Fibroblast of pulmonary artery (primary cell): ENCODE data around the gene KIAA0408.

ENCODE experiments used
- DNase-seq: peaks from one replicate; pipeline ENCODE4 v3.0.0-alpha.2; 2010; ENCODE audit warnings: low read depth
- H3K4me3 ChIP-seq: replicated peaks from 2 replicates; pipeline ENCODE4 v1.5.1; 2011; ENCODE audit warnings: low read depth, mild to moderate bottlenecking, control low read depth, low read length, moderate library complexity
- TF ChIP-seq, protein P1 (sequence below): IDR thresholded peaks from 2 replicates; pipeline ENCODE4 v1.5.1; 2011; ENCODE audit warnings: mild to moderate bottlenecking, control low read depth, low read length, inconsistent platforms; ENCODE audit errors: missing control alignments

The KIAA0408 gene

GRCh38 chr6:127464161-127464880, 5.1 kb upstream of the KIAA0408 start:
- no peak overlapping the region for H3K4me3 ChIP-seq
- TF ChIP-seq, protein P1, sequence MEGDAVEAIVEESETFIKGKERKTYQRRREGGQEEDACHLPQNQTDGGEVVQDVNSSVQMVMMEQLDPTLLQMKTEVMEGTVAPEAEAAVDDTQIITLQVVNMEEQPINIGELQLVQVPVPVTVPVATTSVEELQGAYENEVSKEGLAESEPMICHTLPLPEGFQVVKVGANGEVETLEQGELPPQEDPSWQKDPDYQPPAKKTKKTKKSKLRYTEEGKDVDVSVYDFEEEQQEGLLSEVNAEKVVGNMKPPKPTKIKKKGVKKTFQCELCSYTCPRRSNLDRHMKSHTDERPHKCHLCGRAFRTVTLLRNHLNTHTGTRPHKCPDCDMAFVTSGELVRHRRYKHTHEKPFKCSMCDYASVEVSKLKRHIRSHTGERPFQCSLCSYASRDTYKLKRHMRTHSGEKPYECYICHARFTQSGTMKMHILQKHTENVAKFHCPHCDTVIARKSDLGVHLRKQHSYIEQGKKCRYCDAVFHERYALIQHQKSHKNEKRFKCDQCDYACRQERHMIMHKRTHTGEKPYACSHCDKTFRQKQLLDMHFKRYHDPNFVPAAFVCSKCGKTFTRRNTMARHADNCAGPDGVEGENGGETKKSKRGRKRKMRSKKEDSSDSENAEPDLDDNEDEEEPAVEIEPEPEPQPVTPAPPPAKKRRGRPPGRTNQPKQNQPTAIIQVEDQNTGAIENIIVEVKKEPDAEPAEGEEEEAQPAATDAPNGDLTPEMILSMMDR = no peak
- peak; percentile 76 for DNase-seq

- TF ChIP-seq, protein P1 = no peak
- no peak for DNase-seq
- H3K4me3 ChIP-seq = no peak overlapping the region
Measured at GRCh38 chr6:127463056-127463455, 3.9 kb upstream of the KIAA0408 start.

GRCh38 chr6:127462376-127462775, 3.2 kb upstream of the KIAA0408 start:
- DNase-seq = no peak
- TF ChIP-seq, protein P1 = peak; percentile 8
- no peak overlapping the region for H3K4me3 ChIP-seq

DNA sequence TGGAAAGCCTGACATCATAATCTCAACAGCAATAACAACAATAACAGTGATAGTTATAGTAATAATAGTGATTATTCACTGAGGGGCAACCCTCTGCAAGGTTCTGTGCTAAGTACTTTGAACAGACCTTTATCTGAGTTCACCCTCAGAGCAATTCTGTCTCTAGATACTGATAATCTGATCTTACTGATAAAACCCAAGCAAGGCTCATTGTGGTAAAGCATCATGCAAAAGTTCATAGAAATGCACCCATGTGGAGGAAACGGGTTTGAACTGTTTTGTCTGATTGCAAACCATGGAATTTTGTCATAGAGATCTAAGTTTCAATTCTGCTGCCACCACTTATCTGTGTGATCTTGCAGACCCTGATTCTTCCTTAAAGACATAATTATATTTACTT, 1.3 kb upstream of the KIAA0408 start:
- H3K4me3 ChIP-seq = no peak overlapping the region
- TF ChIP-seq, protein P1 = no peak
- no peak for DNase-seq

- TF ChIP-seq, protein P1 = no peak
- DNase-seq = peak; percentile 83
- H3K4me3 ChIP-seq = peak overlapping the region; percentile 43
Measured at GRCh38 chr6:127458817-127459216, 372 bp downstream of the KIAA0408 start.

DNA sequence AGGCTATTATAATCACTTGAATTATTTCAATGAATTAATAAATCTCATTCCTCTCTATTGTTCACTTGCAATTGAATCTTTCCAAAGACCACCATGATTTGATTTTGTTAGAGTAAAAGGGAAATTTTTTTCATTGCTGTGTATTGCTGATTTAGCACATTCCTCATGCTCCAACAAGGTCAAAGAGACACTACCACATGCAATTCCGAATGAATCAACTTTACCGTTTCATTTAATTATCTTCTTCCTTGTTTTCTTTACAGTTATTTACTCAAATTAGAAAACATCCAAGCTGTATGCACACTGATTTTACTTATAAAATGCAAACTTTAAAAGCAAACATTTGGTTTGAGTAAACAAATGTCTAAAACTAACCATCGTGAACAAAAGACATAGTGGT, 967 bp downstream of the KIAA0408 start:
- TF ChIP-seq, protein P1 = no peak
- DNase-seq = no peak
- H3K4me3 ChIP-seq = peak overlapping the region; percentile 43
